A204.1 (cell line): ENCODE results near the gene IGFL3.

Source experiments
- FAIRE-seq: peaks from 2 replicates; lab custom pipeline; 2012; peaks lifted over from hg19 to GRCh38; lab: Jason Lieb, UNC

The IGFL3 gene

DNA sequence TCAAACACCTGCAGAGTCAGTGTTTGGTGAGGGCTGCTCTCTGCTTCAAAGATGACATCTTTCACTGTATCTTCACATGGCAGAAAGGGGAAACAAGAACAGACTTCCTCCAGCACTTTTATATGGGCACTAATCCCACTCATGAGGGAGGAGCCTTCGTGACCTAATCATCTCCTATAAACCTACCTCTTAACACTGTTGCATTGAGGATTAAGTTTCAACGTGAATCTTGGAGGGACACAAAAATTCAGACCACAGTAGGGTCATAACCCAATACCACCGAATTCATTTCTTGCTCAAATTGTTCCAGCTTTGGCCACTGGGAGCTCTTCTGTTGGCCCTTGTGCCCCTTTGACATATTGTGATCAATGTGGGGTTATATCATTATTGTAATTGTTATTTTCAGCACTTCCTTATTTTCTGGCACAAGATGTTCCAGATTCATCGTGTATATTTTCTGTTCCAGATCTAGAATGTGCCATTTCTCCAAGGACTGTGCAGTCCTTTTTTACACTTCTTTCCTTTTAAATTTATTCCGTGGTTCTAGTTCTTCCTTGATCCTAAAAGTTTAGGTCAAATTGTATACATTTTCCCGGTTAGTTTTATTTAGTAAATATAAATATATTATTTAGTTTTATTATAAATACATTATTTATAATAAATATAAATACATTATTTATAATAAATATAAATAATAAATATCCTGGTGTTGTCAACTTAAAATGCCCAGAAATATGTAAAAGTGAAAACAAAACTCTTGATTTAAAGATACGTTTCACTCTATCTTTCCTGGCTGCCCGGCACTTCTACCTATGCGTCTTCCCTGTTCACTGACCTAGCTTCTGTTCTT is 48.2 kb downstream of the IGFL3 start:
- peak; percentile 46 for FAIRE-seq

DNA sequence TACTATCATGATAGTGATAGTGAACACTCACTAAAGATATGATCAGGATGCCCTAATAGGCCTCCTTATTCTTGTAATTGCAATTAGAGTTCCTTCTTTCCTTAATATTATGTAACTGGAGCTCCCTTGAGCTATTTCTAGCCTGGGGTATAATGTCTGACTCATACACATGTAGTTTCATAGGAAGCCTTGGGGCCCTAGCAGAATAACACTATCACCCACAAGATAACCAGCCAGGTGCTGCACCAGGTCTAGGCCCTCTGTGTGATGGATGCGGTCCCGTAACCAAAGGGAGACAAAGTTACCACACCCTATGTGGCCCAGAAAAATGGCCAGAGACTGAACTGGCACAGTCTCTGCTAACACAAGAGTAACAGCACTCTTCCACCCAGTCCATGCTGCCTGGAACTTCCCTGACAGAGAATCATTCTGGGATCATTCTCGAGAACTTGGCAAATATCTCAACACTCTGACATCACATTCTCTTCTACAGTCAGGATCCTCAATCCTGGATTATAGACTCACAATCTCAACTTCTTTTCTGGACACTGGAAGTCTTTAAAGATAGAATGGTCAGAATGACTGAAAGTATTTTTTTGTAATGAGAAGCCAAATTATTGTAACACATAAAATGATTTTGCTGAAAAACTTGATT is 51.1 kb downstream of the IGFL3 start:
- FAIRE-seq, result no peak
